GM18909 (cell line): ENCODE data around the gene SCG2.

ENCODE experiments used
- ATAC-seq: cut with Tn5 transposase; IDR thresholded peaks from one replicate; pipeline ENCODE4 v1.9.1; 2021; ENCODE audit warnings: mild to moderate bottlenecking; ENCODE audit not compliant: unreplicated experiment, poor library complexity

The SCG2 gene, protein sequence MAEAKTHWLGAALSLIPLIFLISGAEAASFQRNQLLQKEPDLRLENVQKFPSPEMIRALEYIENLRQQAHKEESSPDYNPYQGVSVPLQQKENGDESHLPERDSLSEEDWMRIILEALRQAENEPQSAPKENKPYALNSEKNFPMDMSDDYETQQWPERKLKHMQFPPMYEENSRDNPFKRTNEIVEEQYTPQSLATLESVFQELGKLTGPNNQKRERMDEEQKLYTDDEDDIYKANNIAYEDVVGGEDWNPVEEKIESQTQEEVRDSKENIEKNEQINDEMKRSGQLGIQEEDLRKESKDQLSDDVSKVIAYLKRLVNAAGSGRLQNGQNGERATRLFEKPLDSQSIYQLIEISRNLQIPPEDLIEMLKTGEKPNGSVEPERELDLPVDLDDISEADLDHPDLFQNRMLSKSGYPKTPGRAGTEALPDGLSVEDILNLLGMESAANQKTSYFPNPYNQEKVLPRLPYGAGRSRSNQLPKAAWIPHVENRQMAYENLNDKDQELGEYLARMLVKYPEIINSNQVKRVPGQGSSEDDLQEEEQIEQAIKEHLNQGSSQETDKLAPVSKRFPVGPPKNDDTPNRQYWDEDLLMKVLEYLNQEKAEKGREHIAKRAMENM

DNA sequence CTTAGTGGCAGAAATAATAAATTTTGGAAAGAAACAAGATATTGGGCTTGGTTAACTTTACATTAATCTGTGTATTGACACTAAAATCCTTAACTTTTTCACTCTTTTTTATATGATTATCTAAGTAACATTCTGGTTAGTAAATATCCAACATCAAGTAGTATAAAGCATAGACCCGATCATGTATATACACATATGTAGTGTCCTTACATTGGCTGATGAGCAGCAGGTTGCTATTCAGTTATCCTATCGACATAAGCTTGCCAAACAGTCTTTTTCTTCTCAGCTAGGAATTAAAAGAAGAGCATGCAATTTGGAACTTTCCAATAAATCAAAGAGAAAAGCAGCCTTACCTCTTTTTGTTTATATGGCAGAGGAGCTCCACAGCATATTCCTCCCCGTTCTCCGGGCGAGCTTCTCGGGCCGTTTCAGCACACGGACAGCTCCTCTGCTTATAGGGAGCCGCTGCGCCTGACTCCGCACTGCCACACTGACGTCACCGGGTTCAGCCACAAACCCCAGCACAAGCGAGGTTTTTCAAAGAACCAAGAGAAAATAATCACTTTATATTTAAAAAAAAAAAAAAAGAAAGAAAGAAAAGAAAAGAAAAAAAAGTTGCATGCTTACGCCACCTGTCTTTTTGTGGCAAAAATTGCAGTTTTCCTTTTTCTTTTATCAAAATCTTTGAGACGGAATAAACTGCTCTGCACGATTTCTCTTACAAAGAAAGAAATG, at the start of gene SCG2:
Gene SCG2 (minus strand): TSS at position 430 of the 735 bp plus-strand sequence. CDS start 3,079 bp downstream, outside the sequence.
- ATAC-seq, result peak; percentile 86

DNA sequence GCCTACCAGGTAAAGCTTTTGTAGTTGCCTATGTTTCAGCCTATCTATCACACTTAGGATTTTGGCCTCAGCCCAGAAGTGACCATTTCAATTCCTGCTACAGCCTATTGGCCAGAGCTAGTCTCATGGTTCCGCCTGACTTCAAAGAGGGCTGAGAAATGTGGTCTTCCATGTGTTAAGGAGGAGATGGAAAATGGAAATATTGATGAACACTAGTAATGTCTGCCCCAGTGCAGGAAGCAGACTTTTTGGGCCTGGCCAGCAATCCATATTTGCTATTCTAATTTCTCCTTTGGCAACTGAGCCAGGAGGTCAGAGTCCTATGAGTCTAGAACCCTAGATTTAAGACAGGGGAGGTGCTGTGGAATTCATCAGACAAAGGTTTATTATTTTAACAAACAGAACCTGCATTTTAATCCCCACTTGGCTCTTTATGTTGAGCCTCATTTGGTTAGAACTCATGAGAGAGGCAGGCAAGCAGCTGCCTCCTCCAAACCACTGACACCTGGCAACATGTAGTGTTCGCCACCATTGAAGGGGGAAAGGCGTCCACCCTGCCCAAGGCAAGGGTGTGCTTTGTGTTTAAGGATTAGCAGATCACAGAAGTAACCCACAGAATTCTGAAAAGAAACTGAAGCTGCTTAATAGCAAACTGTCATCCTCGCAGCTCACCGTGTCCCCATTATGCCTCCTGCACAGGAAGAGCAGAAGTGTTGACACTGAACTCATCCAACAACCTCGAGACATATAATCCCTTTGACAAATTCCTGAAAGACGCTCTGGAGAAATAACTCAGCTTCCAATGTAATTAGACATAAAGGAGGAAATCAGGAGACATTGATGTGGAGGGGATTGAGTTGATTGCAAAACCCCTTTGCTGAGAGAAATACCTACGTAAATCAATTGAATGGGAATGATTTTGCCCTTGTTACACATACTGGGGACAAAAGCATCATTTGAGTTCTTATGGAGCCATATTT, 47.7 kb upstream of the SCG2 start:
- no peak for ATAC-seq

DNA sequence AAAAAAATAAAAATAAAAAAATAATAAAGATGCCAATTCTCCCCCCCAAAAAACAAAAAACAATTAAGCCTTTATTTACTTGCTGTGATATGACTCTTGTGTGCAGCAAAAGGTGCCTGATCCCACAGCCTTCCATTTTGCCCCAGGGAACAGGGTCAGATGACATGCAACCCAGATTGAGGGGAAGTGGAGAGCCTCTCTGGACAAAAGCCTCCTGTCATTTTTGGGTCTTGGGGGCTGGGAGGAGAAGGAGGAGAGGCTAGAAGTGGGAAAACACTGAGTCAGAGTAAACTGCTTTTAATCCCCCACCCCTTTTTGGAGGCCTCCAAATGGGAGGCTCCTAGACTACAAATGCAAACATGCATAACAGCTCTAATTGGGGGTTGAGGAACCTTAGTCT, 46.6 kb upstream of the SCG2 start:
- no peak for ATAC-seq

DNA sequence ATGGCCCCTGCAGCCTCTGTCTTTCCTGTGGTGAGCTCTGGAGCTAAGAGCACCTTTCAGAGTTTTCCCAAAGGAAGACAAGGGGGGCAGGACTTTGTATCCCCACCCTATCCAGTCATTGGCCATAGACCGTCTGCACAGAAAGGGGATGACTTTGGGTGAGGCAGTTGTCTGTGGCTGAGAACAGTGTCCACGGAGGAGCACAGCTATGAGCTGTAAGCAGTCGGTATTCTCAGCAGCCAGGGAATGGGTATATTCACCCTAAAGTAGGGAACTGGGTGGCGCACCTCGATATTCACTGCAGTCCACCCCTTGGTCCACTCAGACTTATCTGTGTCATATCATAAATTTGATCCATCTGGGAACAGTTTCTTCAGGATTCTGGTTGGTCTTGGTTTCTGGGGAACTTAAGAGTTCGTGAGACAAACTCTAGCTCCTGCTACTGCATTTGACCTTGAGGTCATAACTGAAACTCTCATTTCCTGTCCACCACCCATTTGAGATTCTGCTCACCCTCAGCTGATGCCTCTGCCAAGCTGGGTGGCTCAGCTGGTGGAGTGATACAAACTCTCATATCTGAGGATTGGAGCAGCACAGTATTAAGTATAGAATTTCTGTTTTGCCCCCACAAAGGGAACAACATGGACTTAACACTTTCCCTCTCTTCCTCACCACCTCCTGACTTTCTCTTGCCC, 45.2 kb upstream of the SCG2 start:
- peak; percentile 95 for ATAC-seq

DNA sequence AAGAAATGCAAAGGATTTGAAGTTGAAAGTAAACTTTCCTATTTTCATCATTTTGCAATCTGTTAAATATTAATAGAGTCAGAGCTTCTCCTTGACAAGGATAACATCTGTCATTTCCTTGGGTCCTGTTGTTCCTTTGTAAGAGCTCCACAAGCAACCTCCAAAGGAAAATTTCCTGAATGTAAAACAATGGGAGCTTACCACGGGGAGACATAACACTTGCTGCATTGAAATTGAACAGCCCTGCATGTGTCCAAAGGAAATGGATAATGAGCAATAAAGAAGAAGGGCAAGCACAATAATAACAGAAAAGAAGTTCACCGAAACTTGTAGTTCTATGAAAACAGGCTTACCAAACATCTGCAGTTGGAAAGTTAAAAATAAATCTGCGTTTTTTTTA, 42.0 kb upstream of the SCG2 start:
- ATAC-seq, result no peak

DNA sequence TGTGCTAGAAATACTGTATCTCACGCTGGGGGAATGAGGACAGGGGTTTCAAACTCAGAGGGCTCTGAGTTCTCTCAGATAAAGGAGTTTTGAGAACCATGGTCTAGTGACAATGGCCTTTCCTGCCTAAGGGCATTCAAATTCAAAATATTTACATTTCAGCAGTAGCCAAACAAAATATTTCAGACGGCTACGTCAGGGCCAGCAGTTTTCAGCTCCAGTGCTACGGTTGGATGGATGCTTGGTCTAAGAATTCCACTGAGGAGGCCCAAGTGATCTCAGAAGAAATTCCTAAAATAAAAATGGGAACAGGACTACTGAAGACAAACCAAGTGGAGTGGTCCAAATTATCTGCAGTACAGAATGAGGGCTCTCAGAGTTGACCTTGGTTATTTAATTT, 41.1 kb upstream of the SCG2 start:
- ATAC-seq, result no peak

DNA sequence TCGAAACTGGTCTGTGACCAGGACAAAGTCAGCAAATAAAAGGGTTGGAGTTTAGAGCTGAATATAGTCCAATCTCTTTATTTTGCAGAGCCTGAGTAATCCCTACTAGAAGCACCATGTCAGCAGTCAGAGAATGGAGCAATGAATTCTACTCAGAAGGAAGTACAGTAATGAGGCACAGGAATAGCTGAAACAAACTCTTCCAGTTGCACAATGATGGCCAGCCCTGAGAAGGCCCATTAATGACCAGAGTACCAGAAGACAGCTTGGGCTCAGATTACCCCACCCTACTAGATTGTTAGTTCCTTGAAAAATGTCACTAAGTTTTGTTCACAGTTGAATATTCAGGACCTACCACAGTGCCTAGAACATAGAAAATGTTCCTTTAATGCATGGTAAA, 40.3 kb upstream of the SCG2 start:
- no peak for ATAC-seq

DNA sequence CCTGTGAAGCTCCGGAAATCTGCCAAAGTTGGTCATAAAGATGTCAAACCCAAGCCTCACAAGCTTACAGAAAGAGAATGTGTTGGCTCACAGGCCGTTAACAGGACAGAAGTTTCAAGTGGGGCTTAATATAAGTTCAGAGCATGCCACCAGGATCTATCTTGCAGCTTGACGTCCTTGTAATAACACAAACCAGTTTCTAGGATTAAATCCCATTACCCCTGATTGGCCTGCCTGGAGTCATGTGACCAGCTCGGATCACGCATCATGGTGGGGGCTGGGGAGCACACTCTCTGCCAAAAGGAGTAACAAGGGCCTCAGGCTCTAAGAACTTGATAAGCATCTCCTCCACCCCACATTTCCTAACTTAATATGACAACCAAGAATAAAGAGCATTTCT, 38.9 kb upstream of the SCG2 start:
- no peak for ATAC-seq

DNA sequence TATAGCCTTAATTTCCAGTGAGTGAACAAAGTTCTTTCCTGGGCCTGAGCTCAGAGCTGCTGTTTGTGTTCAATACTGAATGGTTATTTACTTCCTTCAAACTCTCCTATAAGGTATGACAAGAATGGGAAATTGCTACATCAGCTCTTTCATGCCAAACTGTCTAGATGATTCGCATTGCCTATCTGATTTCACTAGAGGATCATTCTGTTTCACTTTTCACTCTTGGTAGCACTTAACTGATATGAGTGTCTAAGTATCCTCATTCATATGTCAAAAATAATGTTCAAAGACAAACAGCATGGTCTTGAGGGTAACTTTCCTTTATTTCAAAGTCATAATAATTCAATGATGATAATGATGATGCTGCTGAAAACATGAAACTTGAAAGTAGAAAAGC, 32.9 kb upstream of the SCG2 start:
- ATAC-seq, result no peak

DNA sequence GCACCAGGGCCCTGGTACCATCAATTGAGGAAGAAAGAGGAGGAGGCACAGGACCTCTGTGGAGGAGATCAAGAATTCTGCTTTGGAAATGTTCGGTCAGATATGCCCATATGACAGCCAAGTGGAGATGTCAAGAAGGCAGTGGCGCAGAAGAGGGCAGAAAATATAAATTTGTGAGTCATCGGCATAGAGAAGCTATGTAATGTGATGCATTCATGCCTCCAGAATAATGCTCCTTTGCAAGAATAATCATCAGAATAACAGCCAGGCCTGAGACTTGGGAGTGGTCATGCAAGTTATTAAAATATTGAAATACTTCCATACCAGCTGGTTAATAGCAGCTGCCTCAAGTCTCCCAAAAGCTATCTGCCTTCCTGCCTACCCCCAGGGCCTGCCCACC, 32.1 kb upstream of the SCG2 start:
- no peak for ATAC-seq

DNA sequence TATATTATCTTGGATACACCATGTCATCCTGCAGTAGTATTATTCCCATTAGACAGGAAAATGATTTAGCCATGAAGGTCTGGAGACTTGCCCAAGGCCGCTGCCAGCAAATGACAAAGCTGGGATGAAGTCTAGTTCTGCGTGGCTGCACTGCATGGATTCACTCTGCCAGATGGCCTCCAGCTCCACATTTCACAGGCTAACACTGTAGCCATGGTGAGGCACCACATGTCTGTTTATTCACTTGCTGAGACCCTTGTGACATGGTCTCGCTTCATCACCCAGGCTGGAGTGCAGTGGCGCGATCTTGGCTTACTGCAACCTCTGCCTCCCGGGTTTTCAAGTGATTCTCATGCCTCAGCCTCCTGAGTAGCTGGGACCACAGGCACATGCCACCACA, 31.5 kb upstream of the SCG2 start:
- ATAC-seq, result no peak

DNA sequence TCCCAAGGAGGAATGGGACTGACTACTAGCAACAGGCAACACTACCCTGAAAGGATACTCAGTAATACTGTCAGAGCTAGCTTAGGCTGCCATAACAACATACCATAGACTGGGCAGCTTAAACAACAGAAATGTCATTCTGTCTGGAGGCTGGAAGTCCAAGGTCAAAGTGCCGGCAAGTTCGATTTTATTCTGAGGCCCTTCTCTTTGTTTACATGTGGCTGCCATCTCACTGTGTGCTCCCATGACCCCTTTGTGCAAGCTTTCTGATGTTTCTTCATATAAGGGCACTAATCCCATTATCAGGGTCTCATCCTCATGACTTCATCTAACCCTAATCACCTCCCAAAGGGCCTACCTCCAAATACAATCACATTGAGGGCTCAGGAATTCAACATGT, 30.7 kb upstream of the SCG2 start:
- ATAC-seq, result no peak

DNA sequence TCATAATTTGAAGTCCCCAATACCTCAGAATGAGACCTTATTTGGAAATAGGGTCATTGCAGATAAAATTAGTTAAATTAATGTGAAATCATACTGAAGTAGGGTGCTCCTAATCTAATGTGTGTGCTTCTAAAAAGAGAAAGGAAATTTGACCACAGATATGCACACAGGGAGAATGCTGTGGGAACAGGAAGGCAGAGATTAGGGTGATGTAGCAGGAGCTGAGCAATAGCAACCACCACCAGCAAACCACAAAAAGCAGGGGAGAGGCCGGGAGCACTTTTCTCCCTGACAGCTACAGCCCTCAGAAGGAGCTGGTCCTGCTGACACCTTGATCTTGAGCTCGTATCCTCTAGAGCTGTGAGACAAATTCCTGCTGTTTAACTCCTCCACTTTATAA, 24.6 kb upstream of the SCG2 start:
- no peak for ATAC-seq

DNA sequence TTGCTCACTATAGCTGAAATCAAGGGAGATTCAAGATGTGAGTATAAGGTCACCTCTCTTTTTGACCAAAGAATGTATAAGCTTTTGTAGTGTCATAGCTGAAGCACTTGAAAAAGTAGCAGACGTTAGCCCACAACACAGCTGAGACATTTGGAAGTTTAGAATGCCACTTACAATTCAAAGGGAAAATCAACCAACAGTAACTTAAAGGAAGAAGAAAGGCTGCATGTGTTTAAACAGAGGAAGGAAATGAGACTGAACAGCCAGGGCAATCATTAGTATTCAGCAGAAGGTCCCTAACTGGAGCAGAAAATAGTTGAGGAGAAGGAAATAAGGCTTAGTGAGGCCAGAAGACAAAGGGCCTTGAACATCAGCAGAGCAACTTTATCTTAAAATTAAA, 23.5 kb upstream of the SCG2 start:
- no peak for ATAC-seq

DNA sequence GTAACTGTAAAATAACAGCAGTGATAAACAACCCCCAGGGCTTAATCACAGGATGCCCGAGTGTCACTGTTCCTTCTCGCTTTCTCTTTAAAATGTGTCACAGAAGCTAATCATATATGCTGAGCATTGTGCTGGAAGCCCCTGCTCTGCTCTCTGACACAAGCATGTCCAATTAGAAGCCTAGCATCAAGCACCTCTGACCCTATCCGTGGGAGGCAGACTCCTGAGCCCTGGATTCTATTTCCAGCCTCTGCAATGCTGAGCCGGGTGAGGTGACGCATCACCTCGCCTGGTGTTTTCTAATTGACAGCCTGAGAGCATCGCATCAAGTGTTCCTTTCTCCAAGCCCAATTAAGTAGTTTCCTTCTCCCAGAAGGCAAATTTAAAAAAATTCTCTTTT, 19.7 kb upstream of the SCG2 start:
- ATAC-seq, result no peak

DNA sequence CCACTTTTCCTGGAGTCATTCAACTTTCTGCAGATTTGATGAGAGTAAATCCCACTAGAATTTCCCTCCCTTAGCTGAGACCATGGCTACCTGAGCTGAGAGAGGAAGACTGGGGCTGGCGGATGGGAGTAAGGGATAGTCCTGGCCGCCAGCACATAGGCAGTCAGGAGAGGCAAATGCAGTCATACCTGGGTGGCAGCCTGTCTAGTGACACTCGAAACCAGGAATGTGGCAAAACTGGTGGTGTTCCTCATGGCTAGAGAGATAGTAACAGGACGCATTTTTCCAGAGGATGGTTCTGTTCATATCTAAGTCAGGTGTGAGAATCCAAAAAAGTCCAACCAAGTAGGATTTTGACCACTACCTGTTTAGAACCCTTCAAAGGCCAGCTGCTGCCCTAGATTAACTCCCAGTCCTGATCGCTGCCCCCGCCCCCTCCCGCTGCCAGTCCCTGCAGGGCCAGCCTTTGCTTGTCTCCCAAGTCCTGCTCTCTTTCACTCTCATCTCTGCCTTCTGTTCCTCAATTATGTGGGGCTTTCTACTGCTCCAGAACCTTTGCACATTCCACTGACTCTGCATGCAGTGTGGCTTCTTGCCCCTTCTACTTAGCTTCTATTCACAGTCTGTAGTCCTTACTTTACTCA, 17.4 kb upstream of the SCG2 start:
- ATAC-seq, result no peak

DNA sequence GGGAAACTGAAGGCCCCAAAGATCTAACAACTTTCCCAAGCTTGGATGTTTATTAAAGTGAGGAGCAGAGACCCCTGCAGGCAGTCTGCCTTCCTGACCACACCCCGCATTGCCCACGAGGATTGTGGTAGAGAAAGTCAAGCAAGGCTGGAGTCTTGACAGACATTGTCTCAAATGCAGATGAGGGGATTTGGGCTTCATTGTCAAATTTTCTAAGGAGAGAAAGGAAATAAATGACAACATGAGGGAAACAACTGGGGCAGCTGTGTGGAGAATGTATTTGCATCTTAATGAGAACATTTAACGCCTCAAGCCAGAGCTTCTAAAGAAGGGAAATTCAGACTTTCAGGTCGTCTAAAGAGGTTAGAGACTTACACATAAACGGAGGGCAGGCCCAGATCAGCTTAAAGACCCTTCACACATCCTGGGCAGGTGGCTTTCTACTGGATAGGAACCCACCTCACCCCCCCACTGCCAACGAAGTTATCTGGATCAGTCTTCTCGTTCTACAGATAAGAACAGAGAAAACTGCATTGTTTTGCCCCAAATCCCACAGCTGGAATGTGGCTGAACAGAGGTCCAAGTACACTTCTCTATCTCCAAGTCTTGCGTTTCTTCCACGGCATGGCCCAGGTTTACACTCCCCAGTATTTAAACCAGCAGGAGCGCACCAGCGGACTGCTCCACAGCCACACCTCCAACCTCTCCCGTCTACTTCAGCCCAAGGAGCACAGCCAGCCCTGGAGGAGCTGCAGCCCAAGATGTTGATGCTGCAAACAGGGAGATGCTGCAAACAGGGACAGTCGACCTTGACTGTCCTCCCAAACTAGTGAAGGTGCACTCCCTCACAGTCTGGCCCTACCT, 16.2 kb upstream of the SCG2 start:
- no peak for ATAC-seq

DNA sequence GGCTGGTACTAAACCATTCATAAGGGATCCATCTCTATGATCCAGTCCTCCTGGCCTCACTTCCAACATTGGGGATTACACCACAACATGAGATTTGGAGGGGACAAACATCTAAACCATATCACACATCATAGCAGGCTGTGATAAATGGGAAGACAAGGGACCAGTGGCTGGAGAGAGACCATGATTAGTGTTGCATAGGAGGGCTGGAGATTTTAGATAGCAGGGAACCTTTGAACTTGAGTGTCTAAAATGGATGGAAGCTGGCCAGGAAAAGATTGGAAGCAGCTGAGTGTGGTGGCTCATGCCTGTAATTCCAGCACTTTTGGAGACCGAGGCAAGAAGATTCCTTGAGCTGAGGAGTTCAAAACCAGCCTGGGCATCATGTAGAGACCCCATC, 12.4 kb upstream of the SCG2 start:
- no peak for ATAC-seq
